IPS DF 6.9 (cell line): ENCODE measurements around the gene JARID2.

Experiments
- DNase-seq: peaks from one replicate; pipeline ENCODE4 v3.0.0-alpha.2; 2013; ENCODE audit warnings: low read depth, low spot score
- H3K27ac ChIP-seq: one replicate; pipeline ENCODE4 v1.5.1; 2013; ENCODE audit warnings: low read length, control low read depth
- H3K27me3 ChIP-seq: 2 replicates; pipeline ENCODE4 v1.6.1; 2013; ENCODE audit warnings: mild to moderate bottlenecking, low read length; ENCODE audit not compliant: control insufficient read depth, insufficient read depth
- H3K36me3 ChIP-seq: 2 replicates; pipeline ENCODE4 v1.6.1; 2013; ENCODE audit warnings: low read length; ENCODE audit not compliant: control insufficient read depth, insufficient read depth
- H3K4me1 ChIP-seq: 2 replicates; pipeline ENCODE4 v1.6.1; 2013; ENCODE audit warnings: low read length; ENCODE audit not compliant: control insufficient read depth, insufficient read depth
- H3K4me3 ChIP-seq: 2 replicates; pipeline ENCODE4 v1.5.1; 2013; ENCODE audit warnings: mild to moderate bottlenecking, low read length
- H3K9me3 ChIP-seq: 2 replicates; pipeline ENCODE4 v1.6.1; 2013; ENCODE audit warnings: low read length, inconsistent platforms; ENCODE audit not compliant: control insufficient read depth, insufficient read depth
- WGBS: extraction: QIAGEN DNeasy Blood & Tissue Kit; methylation state at CpG from one replicate; pipeline ENCODE4 v1.1.7; 2013; ENCODE audit warnings: mixed read lengths, missing lambda C conversion rate; ENCODE audit not compliant: insufficient read length, insufficient coverage; 5-methylcytosine and 5-hydroxymethylcytosine counted together

JARID2 gene

DNA sequence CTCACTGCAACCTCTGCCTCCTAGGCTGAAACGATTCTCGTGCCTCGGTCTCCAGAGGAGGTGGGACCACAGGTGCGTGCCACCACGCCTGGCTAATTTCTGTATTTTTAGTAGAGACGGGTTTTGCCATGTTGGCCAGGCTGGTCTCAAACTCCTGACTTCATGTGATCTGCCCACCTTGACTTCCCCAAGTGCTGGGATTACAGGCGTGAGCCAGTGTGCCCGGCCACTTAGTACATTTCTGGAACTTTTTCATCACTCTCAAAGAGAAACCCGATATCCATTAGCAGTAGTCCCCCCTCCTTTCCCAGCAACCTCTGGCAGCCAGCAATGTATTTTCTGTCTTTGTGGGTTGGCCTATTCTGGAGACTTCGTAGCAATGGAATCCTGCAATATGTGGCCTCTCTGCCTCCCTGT, 109.8 kb downstream of the JARID2 start:
- no CpG with 5 or more reads among the region's 10 CpGs for WGBS
- H3K4me1 ChIP-seq: peaks cover 4% of the 10 kb centered on the region; the same call in 1 of the 2 replicates
- H3K27me3 ChIP-seq: no peaks in the 10 kb centered on the region
- H3K9me3 ChIP-seq: no peaks in the 10 kb centered on the region
- no peak overlapping the region for H3K27ac ChIP-seq
- no peak overlapping the region for H3K4me3 ChIP-seq
- no peak for DNase-seq
- no peaks in the 10 kb centered on the region for H3K36me3 ChIP-seq

DNA sequence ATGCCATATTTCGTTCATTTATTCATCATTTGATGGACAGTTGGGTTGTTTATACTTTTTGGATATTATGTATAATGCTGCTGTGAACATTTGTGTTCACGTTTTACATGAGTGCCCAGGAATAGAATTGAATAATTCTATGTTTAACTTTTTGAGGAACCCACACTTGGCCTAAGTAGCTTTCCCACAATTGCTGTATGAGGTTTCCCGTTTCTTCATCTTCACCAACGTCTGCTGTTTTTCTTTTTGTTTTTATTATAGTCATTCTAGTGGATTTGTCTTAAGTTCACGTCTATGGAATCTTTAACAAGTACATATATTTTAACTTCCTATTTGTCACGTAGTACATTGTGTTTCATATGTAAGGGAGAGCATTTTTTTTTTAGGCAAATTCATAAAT, 110.3 kb downstream of the JARID2 start:
- peaks cover 5% of the 10 kb centered on the region; the same call in 1 of the 2 replicates for H3K4me1 ChIP-seq
- DNase-seq: no peak
- no CpG with 5 or more reads among the region's 6 CpGs for WGBS
- no peaks in the 10 kb centered on the region for H3K36me3 ChIP-seq
- no peak overlapping the region for H3K4me3 ChIP-seq
- H3K9me3 ChIP-seq: no peaks in the 10 kb centered on the region
- no peaks in the 10 kb centered on the region for H3K27me3 ChIP-seq
- H3K27ac ChIP-seq: no peak overlapping the region

DNA sequence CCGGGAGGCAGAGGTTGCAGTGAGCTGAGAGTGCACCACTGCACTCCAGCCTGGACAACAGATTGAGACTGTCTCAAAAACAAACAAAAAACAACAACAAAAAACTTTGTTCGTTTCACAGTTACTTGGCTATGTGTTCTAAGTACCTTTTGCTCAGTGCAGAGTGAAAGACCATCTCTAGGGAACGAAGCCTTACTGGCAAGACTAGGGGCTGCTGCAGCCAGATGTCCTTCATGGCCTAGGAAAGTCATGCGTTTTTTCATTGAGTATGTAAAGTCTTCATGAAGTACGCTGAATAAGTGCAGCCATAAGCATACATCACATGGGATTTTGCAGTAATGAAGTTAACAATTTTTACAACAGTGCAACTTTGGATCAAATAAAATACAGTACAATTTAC, 111.1 kb downstream of the JARID2 start:
- H3K9me3 ChIP-seq: no peaks in the 10 kb centered on the region
- no peaks in the 10 kb centered on the region for H3K36me3 ChIP-seq
- WGBS: no CpG with 5 or more reads among the region's 5 CpGs
- H3K27me3 ChIP-seq: no peaks in the 10 kb centered on the region
- no peak overlapping the region for H3K4me3 ChIP-seq
- peaks cover 3% of the 10 kb centered on the region; the same call in 1 of the 2 replicates for H3K4me1 ChIP-seq
- no peak for DNase-seq
- no peak overlapping the region for H3K27ac ChIP-seq

DNA sequence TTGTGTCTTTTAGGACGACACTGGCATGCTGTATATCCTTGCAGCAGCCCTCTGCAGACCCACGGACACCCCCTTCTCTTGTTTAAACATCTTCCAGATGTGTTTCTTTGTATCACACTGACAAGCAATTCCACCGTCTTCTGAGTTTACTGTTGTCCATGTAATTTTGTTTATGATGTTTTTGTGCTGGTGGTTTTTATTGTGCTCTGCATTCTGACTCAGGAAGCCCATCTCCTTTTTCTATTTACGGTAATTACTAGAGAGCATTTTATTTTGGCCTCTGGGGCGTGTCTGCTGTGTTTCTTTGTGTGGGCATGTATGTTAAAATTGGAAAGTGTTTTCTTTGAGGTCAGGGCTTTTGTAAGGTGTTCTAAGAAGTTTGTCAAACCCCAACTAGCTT, 111.9 kb downstream of the JARID2 start:
- no peaks in the 10 kb centered on the region for H3K27me3 ChIP-seq
- peaks cover 3% of the 10 kb centered on the region; the same call in 1 of the 2 replicates for H3K4me1 ChIP-seq
- no peaks in the 10 kb centered on the region for H3K36me3 ChIP-seq
- H3K9me3 ChIP-seq: no peaks in the 10 kb centered on the region
- no peak overlapping the region for H3K4me3 ChIP-seq
- no CpG with 5 or more reads among the region's 5 CpGs for WGBS
- no peak for DNase-seq
- no peak overlapping the region for H3K27ac ChIP-seq

DNA sequence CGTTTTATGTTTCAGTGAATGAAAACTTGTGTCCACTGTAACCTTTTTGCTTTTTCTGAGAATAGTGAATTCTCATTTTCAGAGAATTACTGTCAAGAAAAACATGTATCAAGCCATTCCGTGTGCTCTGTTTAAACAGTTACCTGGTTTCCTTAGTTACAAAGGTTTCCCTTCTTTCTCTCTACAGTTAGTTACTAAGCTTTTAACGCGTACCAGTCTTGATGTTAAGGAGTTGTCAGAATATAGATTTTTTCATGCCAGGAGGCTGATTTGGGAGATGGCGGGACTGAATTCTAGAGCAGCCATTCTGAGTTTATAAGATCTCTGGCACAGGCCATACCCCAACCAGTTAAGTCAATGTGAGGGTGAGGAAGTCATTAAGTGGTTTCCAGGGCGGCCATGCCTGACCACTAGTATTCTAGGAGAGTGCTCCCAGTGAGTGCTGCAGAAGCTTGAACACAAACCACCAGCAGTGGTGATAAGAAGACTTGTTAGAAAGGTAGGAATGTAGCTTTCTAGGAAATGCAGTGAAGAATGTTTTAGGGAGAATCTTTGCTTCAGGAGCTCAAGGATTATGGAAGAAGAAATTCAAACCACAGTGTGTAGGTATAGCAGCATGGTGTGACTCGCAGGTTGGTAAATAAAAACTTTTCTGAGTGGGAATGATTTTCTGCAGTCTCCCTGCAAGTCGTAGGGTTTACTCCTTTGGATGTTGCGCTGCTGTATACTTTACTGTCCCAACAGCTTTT, 112.9 kb downstream of the JARID2 start:
- no peak for DNase-seq
- Histone ChIP-seq H3K9me3 (no peaks in the 10 kb centered on the region), H3K4me3 (no peak overlapping the region), H3K4me1 (peaks cover 5% of the 10 kb centered on the region; the same call in 1 of the 2 replicates), H3K27me3 (no peaks in the 10 kb centered on the region), H3K27ac (no peak overlapping the region), H3K36me3 (no peaks in the 10 kb centered on the region)
- no CpG with 5 or more reads among the region's 9 CpGs for whole genome bisulfite sequencing

DNA sequence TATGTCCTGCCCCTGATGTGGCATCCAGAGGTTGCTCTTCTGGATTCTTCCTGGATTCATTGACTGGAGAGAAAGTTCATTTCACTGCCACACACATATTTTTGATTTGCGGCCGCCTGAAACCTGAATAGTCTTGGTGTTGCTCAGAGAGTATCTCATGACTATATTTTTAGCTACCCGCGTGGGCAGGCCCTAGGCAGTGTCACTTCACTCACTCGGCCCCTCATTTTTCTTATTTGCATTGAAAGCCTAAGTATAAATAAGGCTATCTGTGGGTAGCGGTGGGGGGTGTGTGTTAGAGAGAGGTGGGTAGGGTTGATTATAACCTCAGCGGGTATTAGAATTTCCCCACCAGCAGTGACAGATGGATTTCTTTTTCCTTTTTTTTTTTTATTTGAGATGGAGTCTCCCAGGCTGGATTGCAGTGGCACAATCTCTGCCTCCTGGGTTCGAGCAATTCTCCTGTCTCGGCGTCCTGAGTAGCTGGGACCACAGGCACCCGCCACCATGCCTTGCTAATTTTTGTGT, 113.5 kb downstream of the JARID2 start:
- WGBS: no CpG with 5 or more reads among the region's 11 CpGs
- no peak overlapping the region for H3K4me3 ChIP-seq

DNA sequence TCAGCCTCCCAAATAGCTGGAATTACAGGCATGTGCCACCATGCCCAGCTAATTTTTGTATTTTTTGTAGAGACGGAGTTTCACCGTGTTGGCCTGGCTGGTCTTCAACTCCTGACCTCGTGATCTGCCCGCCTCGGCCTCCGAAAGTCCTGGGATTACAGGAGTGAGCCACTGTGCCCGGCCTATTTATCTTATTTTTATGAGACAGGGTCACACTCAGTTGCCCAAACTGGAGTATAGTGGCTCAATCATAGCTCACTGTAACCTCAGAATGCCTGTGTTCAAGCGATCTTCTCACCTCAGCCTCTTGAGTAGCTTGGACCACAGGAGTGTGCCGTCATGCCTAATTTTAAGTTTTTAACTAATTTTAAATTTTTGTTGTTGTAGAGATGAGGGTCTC, 114.4 kb downstream of the JARID2 start:
- H3K4me1 ChIP-seq: peaks cover 8% of the 10 kb centered on the region; the same call in 1 of the 2 replicates
- no peaks in the 10 kb centered on the region for H3K36me3 ChIP-seq
- no peaks in the 10 kb centered on the region for H3K9me3 ChIP-seq
- H3K27ac ChIP-seq: no peak overlapping the region
- H3K4me3 ChIP-seq: no peak overlapping the region
- no CpG with 5 or more reads among the region's 9 CpGs for WGBS
- DNase-seq: no peak
- no peaks in the 10 kb centered on the region for H3K27me3 ChIP-seq

More for the DNA sequence above, 113.5 kb downstream of the JARID2 start:
- no peaks in the 10 kb centered on the region for H3K27me3 ChIP-seq
- no peak overlapping the region for H3K27ac ChIP-seq
- no peaks in the 10 kb centered on the region for H3K9me3 ChIP-seq
- DNase-seq: no peak
- peaks cover 8% of the 10 kb centered on the region; the same call in 1 of the 2 replicates for H3K4me1 ChIP-seq
- H3K36me3 ChIP-seq: no peaks in the 10 kb centered on the region

DNA sequence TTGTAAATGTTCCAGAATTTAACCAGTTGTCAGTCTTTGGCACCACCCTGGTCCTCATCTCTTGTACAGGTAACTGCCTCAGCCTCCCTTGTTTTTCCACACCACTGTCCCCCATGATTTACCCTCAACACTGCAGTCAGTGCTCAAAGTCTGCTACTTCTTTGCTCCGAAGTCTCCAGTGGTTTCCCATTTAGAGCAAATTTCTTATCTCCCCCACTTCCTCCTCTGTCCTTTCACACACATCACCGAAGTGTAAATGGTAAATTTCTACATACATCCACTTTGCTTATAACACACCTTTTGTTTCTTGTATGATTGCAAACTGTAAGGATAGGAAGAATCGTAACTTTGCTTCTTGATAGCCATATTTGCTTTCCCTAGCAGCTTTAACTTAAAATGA, 115.3 kb downstream of the JARID2 start:
- Histone ChIP-seq H3K27ac (no peak overlapping the region), H3K4me3 (no peak overlapping the region), H3K4me1 (peaks cover 8% of the 10 kb centered on the region; the same call in 1 of the 2 replicates), H3K36me3 (no peaks in the 10 kb centered on the region), H3K27me3 (no peaks in the 10 kb centered on the region), H3K9me3 (no peaks in the 10 kb centered on the region)
- no CpG with 5 or more reads among the region's 3 CpGs for WGBS
- DNase-seq: no peak

DNA sequence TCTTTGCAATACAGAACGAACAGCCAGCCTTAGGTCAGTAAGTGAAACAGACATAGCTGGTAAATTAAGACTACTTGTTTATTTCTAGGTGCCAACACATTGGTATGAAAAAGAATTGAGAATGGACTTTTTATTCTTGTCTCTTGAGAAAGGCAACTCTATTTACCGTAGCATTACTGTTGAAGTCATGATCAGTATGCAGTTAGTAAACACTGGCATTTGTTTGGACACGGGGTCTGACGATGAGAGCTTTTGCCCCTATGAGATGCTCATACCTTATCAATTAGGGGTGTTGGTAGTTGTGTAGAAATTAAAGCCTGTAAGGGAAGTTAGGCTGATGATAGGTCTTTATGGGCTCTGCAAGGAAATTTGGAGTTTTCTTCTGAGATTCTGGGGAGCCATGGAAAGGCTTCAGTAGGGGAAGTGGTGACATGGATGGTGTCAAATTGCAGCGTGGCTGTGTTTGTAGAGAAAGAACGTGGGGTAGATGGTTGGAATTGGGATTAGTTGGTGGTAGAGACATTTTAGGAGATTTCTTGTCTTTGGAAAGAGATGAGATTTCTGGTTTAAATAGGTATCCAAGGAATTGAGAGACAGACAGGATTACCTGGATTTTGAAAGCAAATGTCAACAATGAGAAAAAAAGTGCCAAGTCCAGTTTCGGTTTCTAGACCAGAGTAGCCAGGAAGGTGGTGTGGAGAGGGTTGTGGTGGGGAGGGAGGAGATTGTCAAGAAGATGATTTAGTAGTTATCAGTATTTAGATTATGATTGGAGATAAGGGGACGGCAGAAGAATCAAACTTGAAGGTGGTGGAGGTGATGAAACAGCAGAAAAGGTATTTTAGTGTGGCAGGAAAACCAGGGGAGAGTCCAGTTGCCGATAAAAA, 116.6 kb downstream of the JARID2 start:
- Histone ChIP-seq H3K4me1 (peaks cover 8% of the 10 kb centered on the region; the same call in 1 of the 2 replicates), H3K4me3 (no peak overlapping the region), H3K27ac (no peak overlapping the region), H3K9me3 (no peaks in the 10 kb centered on the region), H3K27me3 (no peaks in the 10 kb centered on the region), H3K36me3 (no peaks in the 10 kb centered on the region)
- 100% methylated on average over 3 of the region's 9 CpGs for WGBS
- DNase-seq: no peak

DNA sequence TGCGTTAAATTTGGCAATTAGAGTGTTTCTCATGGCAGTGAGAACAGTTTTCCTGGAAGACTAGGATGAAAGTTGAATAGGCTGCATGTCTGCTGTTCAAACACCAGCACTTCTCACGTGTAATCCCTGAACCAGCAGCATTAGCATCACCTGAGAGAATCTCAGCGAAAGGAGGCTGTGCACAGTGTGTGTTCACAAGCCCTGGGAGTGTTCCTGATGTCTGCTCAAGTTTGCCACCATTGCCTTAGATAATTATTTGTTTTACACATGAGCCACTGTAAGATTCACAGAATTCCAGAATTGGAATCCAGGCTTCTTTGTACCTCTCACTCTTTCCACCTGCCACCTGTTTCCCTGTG, 117.3 kb downstream of the JARID2 start:
- no peak for DNase-seq
- Histone ChIP-seq H3K9me3 (no peaks in the 10 kb centered on the region), H3K4me1 (peaks cover 8% of the 10 kb centered on the region; the same call in 1 of the 2 replicates), H3K27ac (no peak overlapping the region), H3K27me3 (no peaks in the 10 kb centered on the region), H3K36me3 (no peaks in the 10 kb centered on the region), H3K4me3 (no peak overlapping the region)
- no CpG with 5 or more reads among the region's 3 CpGs for WGBS
